ENCODE results near the gene TSPAN3. TPM values are rescaled to one million over a fixed set of nuclear protein-coding genes. Genes with fewer than 3 reads are reported as not detected.

The TSPAN3 gene
- total and polyA plus RNA-seq, 2 donors = 108 to 127 TPM

- H3K9me3 ChIP-seq (ENCODE audit: control insufficient read depth in 2 of 2, insufficient read depth in 1 of 2, low read length in 1 of 2) = no peaks in the 10 kb centered on the region
- H3K4me1 ChIP-seq (ENCODE audit: control insufficient read depth in 2 of 2, insufficient read depth in 2 of 2, low read length in 2 of 2) = peaks cover 0 to 9% of the 10 kb centered on the region in 2 donors
- DNase-seq (ENCODE audit: low read depth in 6 of 9, low spot score in 9 of 9) = peak in 6 of 9 donors; percentile 11 to 55 (median 32)
- 84% methylated on average over 9 of the region's 9 CpGs for WGBS
- H3K4me3 ChIP-seq (ENCODE audit: low read length in 2 of 2) = no peak overlapping the region
- peaks cover 0 to 3% of the 10 kb centered on the region in 2 donors for H3K36me3 ChIP-seq (ENCODE audit: control insufficient read depth in 2 of 2, insufficient read depth in 2 of 2, low read length in 1 of 2)
- no peak overlapping the region for H3K27ac ChIP-seq (ENCODE audit: low read depth in 1 of 2, low read length in 1 of 2)
- H3K27me3 ChIP-seq (ENCODE audit: control insufficient read depth in 2 of 2, insufficient read depth in 1 of 2, low read length in 1 of 2) = no peaks in the 10 kb centered on the region
Observed at GRCh38 chr15:77107531-77108355, 36.8 kb upstream of the TSPAN3 start.

- peaks cover 0 to 9% of the 10 kb centered on the region in 2 donors for H3K4me1 ChIP-seq (ENCODE audit: control insufficient read depth in 2 of 2, insufficient read depth in 2 of 2, low read length in 2 of 2)
- H3K36me3 ChIP-seq (ENCODE audit: control insufficient read depth in 2 of 2, insufficient read depth in 2 of 2, low read length in 1 of 2) = no peaks in the 10 kb centered on the region
- H3K4me3 ChIP-seq (ENCODE audit: low read length in 2 of 2) = no peak overlapping the region
- no peaks in the 10 kb centered on the region for H3K27me3 ChIP-seq (ENCODE audit: control insufficient read depth in 2 of 2, insufficient read depth in 1 of 2, low read length in 1 of 2)
- H3K9me3 ChIP-seq (ENCODE audit: control insufficient read depth in 2 of 2, insufficient read depth in 1 of 2, low read length in 1 of 2) = no peaks in the 10 kb centered on the region
- H3K27ac ChIP-seq (ENCODE audit: low read depth in 1 of 2, low read length in 1 of 2) = no peak overlapping the region
- WGBS = 99% methylated on average over 2 of the region's 2 CpGs
- no peak for DNase-seq (ENCODE audit: low read depth in 6 of 9, low spot score in 9 of 9)
Observed at GRCh38 chr15:77107068-77107467, 36.2 kb upstream of the TSPAN3 start.

- no peak for DNase-seq (ENCODE audit: low read depth in 6 of 9, low spot score in 9 of 9)
Observed at GRCh38 chr15:77104155-77104554, 33.2 kb upstream of the TSPAN3 start.

GRCh38 chr15:77099741-77100463 is 29.0 kb upstream of the TSPAN3 start:
- Histone ChIP-seq H3K9me3 (ENCODE audit: control insufficient read depth in 2 of 2, insufficient read depth in 1 of 2, low read length in 1 of 2) (peaks cover 0 to 2% of the 10 kb centered on the region in 2 donors), H3K27me3 (ENCODE audit: control insufficient read depth in 2 of 2, insufficient read depth in 1 of 2, low read length in 1 of 2) (no peaks in the 10 kb centered on the region), H3K4me1 (ENCODE audit: control insufficient read depth in 2 of 2, insufficient read depth in 2 of 2, low read length in 2 of 2) (peaks cover 0 to 6% of the 10 kb centered on the region in 2 donors), H3K36me3 (ENCODE audit: control insufficient read depth in 2 of 2, insufficient read depth in 2 of 2, low read length in 1 of 2) (no peaks in the 10 kb centered on the region), H3K4me3 (ENCODE audit: low read length in 2 of 2) (no peak overlapping the region), H3K27ac (ENCODE audit: low read depth in 1 of 2, low read length in 1 of 2) (no peak overlapping the region)
- 96% methylated on average over 4 of the region's 4 CpGs for WGBS
- DNase-seq (ENCODE audit: low read depth in 6 of 9, low spot score in 9 of 9) = no peak

More at GRCh38 chr15:77104155-77104554, 33.2 kb upstream of the TSPAN3 start:
- no peaks in the 10 kb centered on the region for H3K36me3 ChIP-seq (ENCODE audit: control insufficient read depth in 2 of 2, insufficient read depth in 2 of 2, low read length in 1 of 2)
- no peaks in the 10 kb centered on the region for H3K9me3 ChIP-seq (ENCODE audit: control insufficient read depth in 2 of 2, insufficient read depth in 1 of 2, low read length in 1 of 2)
- no peak overlapping the region for H3K4me3 ChIP-seq (ENCODE audit: low read length in 2 of 2)
- H3K27ac ChIP-seq (ENCODE audit: low read depth in 1 of 2, low read length in 1 of 2) = no peak overlapping the region
- 98% methylated on average over 3 of the region's 3 CpGs for WGBS
- H3K27me3 ChIP-seq (ENCODE audit: control insufficient read depth in 2 of 2, insufficient read depth in 1 of 2, low read length in 1 of 2) = no peaks in the 10 kb centered on the region
- peaks cover 0 to 9% of the 10 kb centered on the region in 2 donors for H3K4me1 ChIP-seq (ENCODE audit: control insufficient read depth in 2 of 2, insufficient read depth in 2 of 2, low read length in 2 of 2)

GRCh38 chr15:77098572-77098971 is 27.7 kb upstream of the TSPAN3 start:
- WGBS = 99% methylated on average over 4 of the region's 4 CpGs
- Histone ChIP-seq H3K4me3 (ENCODE audit: low read length in 2 of 2) (no peak overlapping the region), H3K36me3 (ENCODE audit: control insufficient read depth in 2 of 2, insufficient read depth in 2 of 2, low read length in 1 of 2) (no peaks in the 10 kb centered on the region), H3K27ac (ENCODE audit: low read depth in 1 of 2, low read length in 1 of 2) (no peak overlapping the region), H3K9me3 (ENCODE audit: control insufficient read depth in 2 of 2, insufficient read depth in 1 of 2, low read length in 1 of 2) (peaks cover 0 to 2% of the 10 kb centered on the region in 2 donors), H3K4me1 (ENCODE audit: control insufficient read depth in 2 of 2, insufficient read depth in 2 of 2, low read length in 2 of 2) (peaks cover 0 to 2% of the 10 kb centered on the region in 2 donors), H3K27me3 (ENCODE audit: control insufficient read depth in 2 of 2, insufficient read depth in 1 of 2, low read length in 1 of 2) (no peaks in the 10 kb centered on the region)
- no peak for DNase-seq (ENCODE audit: low read depth in 6 of 9, low spot score in 9 of 9)

- Histone ChIP-seq H3K4me3 (ENCODE audit: low read length in 2 of 2) (no peak overlapping the region), H3K36me3 (ENCODE audit: control insufficient read depth in 2 of 2, insufficient read depth in 2 of 2, low read length in 1 of 2) (no peaks in the 10 kb centered on the region), H3K9me3 (ENCODE audit: control insufficient read depth in 2 of 2, insufficient read depth in 1 of 2, low read length in 1 of 2) (peaks cover 0 to 2% of the 10 kb centered on the region in 2 donors), H3K4me1 (ENCODE audit: control insufficient read depth in 2 of 2, insufficient read depth in 2 of 2, low read length in 2 of 2) (no peaks in the 10 kb centered on the region), H3K27ac (ENCODE audit: low read depth in 1 of 2, low read length in 1 of 2) (no peak overlapping the region), H3K27me3 (ENCODE audit: control insufficient read depth in 2 of 2, insufficient read depth in 1 of 2, low read length in 1 of 2) (no peaks in the 10 kb centered on the region)
- no peak for DNase-seq (ENCODE audit: low read depth in 6 of 9, low spot score in 9 of 9)
- 98% methylated on average over 5 of the region's 5 CpGs for WGBS
Observed at GRCh38 chr15:77097921-77098320, 27.0 kb upstream of the TSPAN3 start.

GRCh38 chr15:77097248-77097721 is 26.4 kb upstream of the TSPAN3 start:
- Histone ChIP-seq H3K4me1 (ENCODE audit: control insufficient read depth in 2 of 2, insufficient read depth in 2 of 2, low read length in 2 of 2) (no peaks in the 10 kb centered on the region), H3K27ac (ENCODE audit: low read depth in 1 of 2, low read length in 1 of 2) (no peak overlapping the region), H3K36me3 (ENCODE audit: control insufficient read depth in 2 of 2, insufficient read depth in 2 of 2, low read length in 1 of 2) (no peaks in the 10 kb centered on the region), H3K9me3 (ENCODE audit: control insufficient read depth in 2 of 2, insufficient read depth in 1 of 2, low read length in 1 of 2) (peaks cover 0 to 2% of the 10 kb centered on the region in 2 donors), H3K4me3 (ENCODE audit: low read length in 2 of 2) (no peak overlapping the region), H3K27me3 (ENCODE audit: control insufficient read depth in 2 of 2, insufficient read depth in 1 of 2, low read length in 1 of 2) (no peaks in the 10 kb centered on the region)
- WGBS = 90% methylated on average over 7 of the region's 7 CpGs
- DNase-seq (ENCODE audit: low read depth in 6 of 9, low spot score in 9 of 9) = no peak

GRCh38 chr15:77096541-77096940 is 25.6 kb upstream of the TSPAN3 start:
- H3K9me3 ChIP-seq (ENCODE audit: control insufficient read depth in 2 of 2, insufficient read depth in 1 of 2, low read length in 1 of 2) = peaks cover 0 to 2% of the 10 kb centered on the region in 2 donors
- H3K4me3 ChIP-seq (ENCODE audit: low read length in 2 of 2) = no peak overlapping the region
- H3K27me3 ChIP-seq (ENCODE audit: control insufficient read depth in 2 of 2, insufficient read depth in 1 of 2, low read length in 1 of 2) = no peaks in the 10 kb centered on the region
- H3K27ac ChIP-seq (ENCODE audit: low read depth in 1 of 2, low read length in 1 of 2) = no peak overlapping the region
- no peaks in the 10 kb centered on the region for H3K36me3 ChIP-seq (ENCODE audit: control insufficient read depth in 2 of 2, insufficient read depth in 2 of 2, low read length in 1 of 2)
- no peak for DNase-seq (ENCODE audit: low read depth in 6 of 9, low spot score in 9 of 9)
- 96% methylated on average over 7 of the region's 7 CpGs for WGBS
- H3K4me1 ChIP-seq (ENCODE audit: control insufficient read depth in 2 of 2, insufficient read depth in 2 of 2, low read length in 2 of 2) = no peaks in the 10 kb centered on the region

GRCh38 chr15:77096138-77096537 is 25.2 kb upstream of the TSPAN3 start:
- 93% methylated on average over 4 of the region's 4 CpGs for WGBS
- Histone ChIP-seq H3K27me3 (ENCODE audit: control insufficient read depth in 2 of 2, insufficient read depth in 1 of 2, low read length in 1 of 2) (no peaks in the 10 kb centered on the region), H3K27ac (ENCODE audit: low read depth in 1 of 2, low read length in 1 of 2) (no peak overlapping the region), H3K36me3 (ENCODE audit: control insufficient read depth in 2 of 2, insufficient read depth in 2 of 2, low read length in 1 of 2) (no peaks in the 10 kb centered on the region), H3K9me3 (ENCODE audit: control insufficient read depth in 2 of 2, insufficient read depth in 1 of 2, low read length in 1 of 2) (peaks cover 0 to 2% of the 10 kb centered on the region in 2 donors), H3K4me3 (ENCODE audit: low read length in 2 of 2) (no peak overlapping the region), H3K4me1 (ENCODE audit: control insufficient read depth in 2 of 2, insufficient read depth in 2 of 2, low read length in 2 of 2) (no peaks in the 10 kb centered on the region)
- no peak for DNase-seq (ENCODE audit: low read depth in 6 of 9, low spot score in 9 of 9)
